GM23248 (cell line): Measurements from ENCODE around the gene EVI5L.

Experiments used
- EZH2 ChIP-seq: fragments of 200-600 bp; sonication (generic); IDR thresholded peaks from 2 replicates; pipeline ENCODE4 v1.6.1; 2018; ENCODE audit warnings: antibody characterized with exemption, mild to moderate bottlenecking; ENCODE audit not compliant: insufficient read depth, poor library complexity, severe bottlenecking
- EZH2phosphoT487 ChIP-seq: fragments of 200-600 bp; sonication (generic); IDR thresholded peaks from 2 replicates; pipeline ENCODE4 v1.6.1; 2018; ENCODE audit warnings: antibody characterized with exemption, moderate library complexity, mild to moderate bottlenecking, low read depth; ENCODE audit not compliant: insufficient read depth

- TF ChIP-seq EZH2phosphoT487 (no peak), EZH2 (no peak)
Observed at GRCh38 chr19:7888145-7888825, 58.3 kb downstream of the EVI5L start, which contains the start of gene LRRC8E.
